Spleen (tissue), 7 donors: ENCODE results near the gene EFNA3.

Experiments
- CTCF ChIP-seq, 11 experiments: fragments of 200-600 bp in 7 of 11; fragments of 450-650 bp in 4 of 11; sonication (generic) in 4 of 11; IDR thresholded peaks in 8 of 11; conservative IDR thresholded peaks in 3 of 11; 1 replicate in 7 of 11; 2 replicates in 4 of 11; pipeline versions ENCODE4 v1.4.0 to v1.8.0; 2016 to 2021; ENCODE audit warnings: antibody characterized with exemption in 11 of 11, inconsistent platforms in 4 of 11, mild to moderate bottlenecking in 1 of 11
- POLR2AphosphoS5 ChIP-seq, 3 donors: sonication (generic); formaldehyde crosslinking; IDR thresholded peaks; one replicate each; pipeline ENCODE4 v1.5.1; 2017; ENCODE audit warnings: antibody characterized with exemption in 3 of 3
- donor health status: DM: no; HTN: no; CAD: no; lungs with moderate emphysema.
- donor health status: DM: no; HTN: no; CAD: no.
- donor health status: DM: no; HTN: no; CAD: no.

GRCh38 chr1:155070158-155070621, 8.4 kb upstream of the EFNA3 start:
- TF ChIP-seq CTCF (IDR thresholded peaks at IDR 0.05 in 8 of 11, conservative IDR thresholded peaks at IDR 0.05 in 3 of 11) (no peak), POLR2AphosphoS5 (IDR thresholded peaks at IDR 0.05) (no peak)
